ENCODE results near the gene XRCC4.

The XRCC4 gene

DNA sequence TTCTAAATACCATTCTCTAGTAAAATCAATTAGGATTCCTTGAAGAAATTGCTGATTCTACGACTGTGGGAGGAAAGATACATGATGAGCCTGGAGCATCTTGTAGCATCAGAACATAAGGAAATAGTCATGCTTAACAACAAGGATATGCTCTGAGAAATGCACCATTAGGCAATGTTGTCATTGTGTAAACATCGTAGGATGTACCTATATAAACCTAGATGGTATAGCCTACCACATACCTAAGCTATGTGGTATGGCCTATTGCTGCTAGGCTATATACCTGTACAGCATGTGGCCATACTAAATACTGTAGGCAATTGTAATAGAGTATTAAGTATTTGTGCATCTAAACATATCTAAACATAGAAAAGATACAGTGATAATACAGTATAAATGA lies 316.8 kb downstream of the XRCC4 start:
- no peak for DNase-seq

DNA sequence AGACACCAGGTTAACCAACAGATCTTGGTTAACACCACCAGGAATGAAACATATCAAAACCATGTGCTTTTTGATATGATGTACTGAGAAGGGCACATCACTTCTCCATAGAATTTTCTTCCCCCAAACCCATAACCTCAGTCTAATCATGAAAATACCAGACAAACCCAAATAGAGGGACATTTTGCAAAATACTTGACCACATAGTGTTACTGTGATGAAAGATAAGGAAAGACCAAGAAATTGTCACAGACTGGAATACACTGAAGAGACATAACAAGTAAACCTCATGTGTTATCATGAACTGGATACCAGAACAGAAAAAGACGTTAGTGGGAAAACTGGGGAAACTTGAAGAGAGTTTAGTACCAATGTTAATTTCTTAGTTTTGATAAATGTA lies 319.3 kb downstream of the XRCC4 start:
- no peak for DNase-seq

DNA sequence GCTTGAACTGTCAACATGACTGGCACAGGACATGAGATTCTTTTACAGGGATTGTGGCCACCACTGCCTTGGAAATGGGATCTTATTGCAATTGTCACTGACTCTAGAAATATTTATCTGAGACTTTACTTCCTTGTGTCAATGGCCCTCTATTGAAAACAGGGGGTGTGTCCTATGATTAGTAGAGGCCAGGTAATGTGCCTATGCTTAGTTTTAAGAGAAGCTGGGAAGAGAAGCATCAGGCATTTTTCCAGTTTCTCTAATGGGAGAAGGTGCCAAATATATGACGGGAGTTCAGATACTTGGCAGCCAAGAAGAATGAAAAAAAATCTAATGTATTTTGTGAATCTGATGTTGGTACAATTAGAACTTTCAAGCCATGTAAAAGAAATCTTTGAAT lies 320.3 kb downstream of the XRCC4 start:
- no peak for DNase-seq

DNA sequence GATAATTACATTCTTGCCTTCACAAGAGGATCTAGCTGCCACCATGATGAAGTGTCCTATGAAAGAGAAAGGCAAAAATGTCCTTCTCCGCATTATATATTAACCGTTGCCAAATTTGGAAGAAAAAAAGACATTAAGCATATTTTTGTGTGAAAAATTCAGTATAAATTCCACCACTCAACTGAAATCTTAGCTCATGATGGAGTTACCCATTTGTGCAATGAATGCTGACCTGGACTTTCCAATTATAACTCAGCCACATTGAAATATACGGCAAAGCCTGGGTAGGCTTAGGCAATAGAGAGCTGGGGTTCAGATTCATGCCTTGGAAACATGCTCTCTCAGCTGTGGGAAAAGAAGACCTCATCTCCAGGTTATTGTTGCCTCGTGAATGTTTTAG lies 322.9 kb downstream of the XRCC4 start:
- no peak for DNase-seq

DNA sequence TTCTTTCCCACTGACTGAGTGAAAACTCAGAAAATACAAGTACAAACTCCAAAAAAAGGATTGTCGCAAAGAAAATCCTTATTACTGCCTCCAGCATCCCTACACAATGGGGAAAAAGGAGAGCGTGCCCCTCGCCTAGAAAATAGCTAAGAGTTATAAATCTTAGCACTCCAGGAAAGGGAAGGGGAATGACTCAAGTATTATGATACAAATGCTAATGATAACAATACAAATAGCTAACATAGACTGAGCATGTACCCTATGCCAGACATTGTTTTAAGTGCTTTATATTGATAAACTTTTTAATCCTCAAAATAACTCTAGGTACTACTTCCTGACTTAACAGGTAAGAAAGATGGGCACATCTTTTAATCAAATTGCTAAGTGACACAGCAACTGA lies 323.4 kb downstream of the XRCC4 start:
- DNase-seq = no peak

DNA sequence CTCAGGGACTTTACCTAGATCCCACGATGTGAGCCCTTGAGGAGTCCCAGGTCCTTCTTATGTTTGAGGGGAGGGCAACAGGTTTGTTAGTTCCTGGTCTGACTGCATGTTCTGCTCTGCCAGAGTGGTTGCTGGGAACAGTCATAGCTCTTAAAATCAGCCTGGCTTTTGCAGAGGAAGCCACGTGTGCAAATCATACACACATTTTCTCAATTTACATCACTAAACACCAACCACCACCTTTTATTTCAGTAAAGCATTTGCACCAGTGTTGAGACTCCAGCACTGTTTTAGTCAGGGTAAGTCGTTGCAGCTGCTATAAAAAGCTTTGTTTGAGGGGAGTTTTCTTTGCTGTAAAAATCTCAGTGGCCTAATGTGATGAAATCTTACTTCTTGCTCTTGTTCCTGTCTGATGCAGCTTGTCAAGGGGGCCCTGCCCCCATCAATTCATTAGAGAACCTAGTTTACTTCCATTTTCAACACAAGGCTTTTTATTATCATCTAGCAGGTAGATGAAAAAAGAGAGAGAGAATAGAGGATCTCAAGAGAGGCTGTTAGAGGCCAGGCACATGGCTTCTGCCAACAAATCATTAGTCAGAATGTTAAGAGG lies 323.9 kb downstream of the XRCC4 start:
- DNase-seq = no peak

DNA sequence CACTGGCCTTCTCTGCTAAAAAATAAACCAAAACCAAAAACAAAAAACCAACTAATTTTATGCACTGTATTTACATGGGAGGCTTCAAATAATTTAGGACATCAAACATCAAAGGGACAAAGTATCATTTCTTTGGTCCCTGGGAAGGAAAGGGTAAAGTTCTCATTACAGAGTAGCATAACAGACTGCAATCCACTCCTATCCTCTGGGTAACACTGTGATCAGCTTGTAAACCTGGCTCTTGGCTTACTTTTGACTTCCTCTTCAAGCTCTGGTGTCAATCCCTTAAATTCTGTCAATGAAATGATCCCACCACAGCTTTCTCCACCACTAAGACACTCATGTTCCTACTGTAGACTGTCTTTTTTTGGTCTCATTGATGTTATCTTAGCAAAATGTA lies 324.4 kb downstream of the XRCC4 start:
- no peak for DNase-seq
